DMS79 (cell line): ENCODE results near the gene EMID1.

ENCODE experiments used
- DNase-seq: peaks from one replicate; lab custom pipeline; 2025; lab: John Stamatoyannopoulos, UW

Gene EMID1

GRCh38 chr22:29260601-29261315 lies 55.1 kb downstream of the EMID1 start:
- no peak for DNase-seq

GRCh38 chr22:29263791-29264276 lies 58.1 kb downstream of the EMID1 start:
- no peak for DNase-seq

- DNase-seq = no peak
These were observed 59.6 kb downstream of the EMID1 start for GRCh38 chr22:29265305-29265704.

- DNase-seq = no peak
These were observed 60.2 kb downstream of the EMID1 start for GRCh38 chr22:29265929-29266328.

GRCh38 chr22:29266564-29267461 lies 61.1 kb downstream of the EMID1 start:
- no peak for DNase-seq

- DNase-seq = no peak
These were observed 61.8 kb downstream of the EMID1 start for GRCh38 chr22:29267462-29267857.

- DNase-seq = peak; percentile 51
These were observed 62.3 kb downstream of the EMID1 start, which contains the start of the genes EWSR1 and RHBDD3 for GRCh38 chr22:29267858-29268510. EWSR1 (plus strand) TSS chr22:29268268; CDS start chr22:29268337, 69 bp downstream. RHBDD3 (minus strand) TSS chr22:29267981; CDS start chr22:29265626, 2,355 bp downstream.

- peak; percentile 10 for DNase-seq
These were observed 63.0 kb downstream of the EMID1 start for GRCh38 chr22:29268511-29269229.

- peak; percentile 1 for DNase-seq
These were observed 63.5 kb downstream of the EMID1 start for GRCh38 chr22:29269230-29269604.

GRCh38 chr22:29269731-29270474 lies 64.2 kb downstream of the EMID1 start:
- DNase-seq = no peak

GRCh38 chr22:29270475-29271271 lies 65.0 kb downstream of the EMID1 start:
- DNase-seq = no peak

- no peak for DNase-seq
These were observed 66.9 kb downstream of the EMID1 start for GRCh38 chr22:29272624-29273023.

GRCh38 chr22:29275167-29275566 lies 69.5 kb downstream of the EMID1 start:
- DNase-seq = no peak

GRCh38 chr22:29275819-29276565 lies 70.3 kb downstream of the EMID1 start:
- DNase-seq = no peak

GRCh38 chr22:29277927-29278326 lies 72.2 kb downstream of the EMID1 start:
- no peak for DNase-seq

- no peak for DNase-seq
These were observed 78.5 kb downstream of the EMID1 start for GRCh38 chr22:29284196-29284595.

GRCh38 chr22:29288837-29289236 lies 83.1 kb downstream of the EMID1 start:
- DNase-seq = no peak

GRCh38 chr22:29290061-29290460 lies 84.4 kb downstream of the EMID1 start:
- no peak for DNase-seq

- no peak for DNase-seq
These were observed 85.5 kb downstream of the EMID1 start for GRCh38 chr22:29291215-29291614.
